ENCODE results near the gene ZNF536. TPM values are rescaled to one million over a fixed set of nuclear protein-coding genes. Genes with fewer than 3 reads are reported as not detected.

The ZNF536 gene
- polyA plus RNA-seq, 1 of the 3 experiments (the other 2 are of a cell fraction): 0.41 TPM

GRCh38 chr19:30530751-30531150, 158.6 kb downstream of the ZNF536 start:
- CTCF ChIA-PET: no interaction called here
- no peaks in the 10 kb centered on the region for H3K9me2 ChIP-seq
- no peak overlapping the region for H3K4me3 ChIP-seq (ENCODE audit: low read depth in 2 of 2, low read length in 1 of 2)
- POLR2A ChIA-PET: no interaction called here
- H3K4me1 ChIP-seq (ENCODE audit: control insufficient read depth in 1 of 2, insufficient read depth in 2 of 2, low read depth in 1 of 2, low read length in 1 of 2): peaks cover 0 to 12% of the 10 kb centered on the region in 2 experiments; a peak in 1 of 4 replicates
- H3K27ac ChIP-seq (ENCODE audit: low read depth in 2 of 2, low read length in 1 of 2): no peak overlapping the region
- H3F3A ChIP-seq (replicated peaks; ENCODE audit: insufficient read depth): no peaks in the 10 kb centered on the region
- no peak overlapping the region for H3K4me2 ChIP-seq
- no peak for DNase-seq
- no peaks in the 10 kb centered on the region for H4K20me1 ChIP-seq (ENCODE audit: insufficient read depth)
- H3K9me3 ChIP-seq: no peaks in the 10 kb centered on the region
- H3K79me2 ChIP-seq (ENCODE audit: insufficient read depth): no peaks in the 10 kb centered on the region
- H2AFZ ChIP-seq (ENCODE audit: low read depth): no peak overlapping the region
- H3K36me3 ChIP-seq (replicated peaks in 1 of 2; ENCODE audit: control insufficient read depth in 1 of 2, insufficient read depth in 2 of 2, low read length in 1 of 2): no peaks in the 10 kb centered on the region
- H3K9ac ChIP-seq: no peak overlapping the region
- TF ChIP-seq TEAD4 (IDR thresholded peaks at IDR 0.05; ENCODE audit: borderline replicate concordance, insufficient read depth) (no peak), SMC3 (IDR thresholded peaks at IDR 0.05; ENCODE audit: low read depth, low read length) (no peak), SIN3A (IDR thresholded peaks at IDR 0.05; ENCODE audit: borderline replicate concordance, low read depth, low read length) (no peak), USF2 (IDR thresholded peaks at IDR 0.05; ENCODE audit: borderline replicate concordance, low read depth, low read length) (no peak), USF1 (IDR thresholded peaks at IDR 0.05; ENCODE audit: borderline replicate concordance, low read depth) (no peak), CHD2 (IDR thresholded peaks at IDR 0.05; ENCODE audit: low read length, partially characterized antibody) (no peak), RXRA (IDR thresholded peaks at IDR 0.05; ENCODE audit: borderline replicate concordance, low read depth) (no peak), FOXJ3 (CRISPR knock-in tag; IDR thresholded peaks at IDR 0.05) (no peak), TCF12 (IDR thresholded peaks at IDR 0.05) (no peak), EZH2phosphoT487 (IDR thresholded peaks at IDR 0.05; ENCODE audit: borderline replicate concordance, low read depth) (no peak), NFIC (IDR thresholded peaks at IDR 0.05; ENCODE audit: borderline replicate concordance) (no peak), CTCF (IDR thresholded peaks at IDR 0.05) (no peak), RFX5 (IDR thresholded peaks at IDR 0.05; ENCODE audit: low read length) (no peak)
- TF ChIP-seq, protein P1, sequence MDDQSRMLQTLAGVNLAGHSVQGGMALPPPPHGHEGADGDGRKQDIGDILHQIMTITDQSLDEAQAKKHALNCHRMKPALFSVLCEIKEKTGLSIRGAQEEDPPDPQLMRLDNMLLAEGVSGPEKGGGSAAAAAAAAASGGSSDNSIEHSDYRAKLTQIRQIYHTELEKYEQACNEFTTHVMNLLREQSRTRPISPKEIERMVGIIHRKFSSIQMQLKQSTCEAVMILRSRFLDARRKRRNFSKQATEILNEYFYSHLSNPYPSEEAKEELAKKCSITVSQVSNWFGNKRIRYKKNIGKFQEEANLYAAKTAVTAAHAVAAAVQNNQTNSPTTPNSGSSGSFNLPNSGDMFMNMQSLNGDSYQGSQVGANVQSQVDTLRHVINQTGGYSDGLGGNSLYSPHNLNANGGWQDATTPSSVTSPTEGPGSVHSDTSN (IDR thresholded peaks at IDR 0.05): no peak
- TF ChIP-seq, protein P2, sequence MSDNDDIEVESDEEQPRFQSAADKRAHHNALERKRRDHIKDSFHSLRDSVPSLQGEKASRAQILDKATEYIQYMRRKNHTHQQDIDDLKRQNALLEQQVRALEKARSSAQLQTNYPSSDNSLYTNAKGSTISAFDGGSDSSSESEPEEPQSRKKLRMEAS (IDR thresholded peaks at IDR 0.05; ENCODE audit: low read depth): no peak
- 28% methylated on average over 6 of the region's 6 CpGs for WGBS (ENCODE audit: low lambda C conversion rate)
- no peaks in the 10 kb centered on the region for H3K27me3 ChIP-seq (ENCODE audit: insufficient read depth)
